ENCODE data around the gene TRIML2. TPM values are rescaled to one million over a fixed set of nuclear protein-coding genes. Genes with fewer than 3 reads are reported as not detected.

The TRIML2 gene
- total RNA-seq, 1 donor from 2014 or later: not detected

- DNase-seq (ENCODE audit: low read depth): no peak
- TF ChIP-seq CTCF (conservative IDR thresholded peaks at IDR 0.05; ENCODE audit: low read depth, low read length): no peak
- no peak overlapping the region for H3K4me3 ChIP-seq (ENCODE audit: low read depth, low read length)
Measured at GRCh38 chr4:188145601-188146000, 36.2 kb upstream of the TRIML2 start.

GRCh38 chr4:188143731-188144130, 34.3 kb upstream of the TRIML2 start:
- no peak overlapping the region for H3K4me3 ChIP-seq (ENCODE audit: low read depth, low read length)
- TF ChIP-seq CTCF (conservative IDR thresholded peaks at IDR 0.05; ENCODE audit: low read depth, low read length): no peak
- no peak for DNase-seq (ENCODE audit: low read depth)

- TF ChIP-seq CTCF (conservative IDR thresholded peaks at IDR 0.05; ENCODE audit: low read depth, low read length): no peak
- no peak for DNase-seq (ENCODE audit: low read depth)
- no peak overlapping the region for H3K4me3 ChIP-seq (ENCODE audit: low read depth, low read length)
Measured at GRCh38 chr4:188139671-188140070, 30.3 kb upstream of the TRIML2 start.

GRCh38 chr4:188139141-188139540, 29.7 kb upstream of the TRIML2 start, which contains the start of gene TRIML1:
Gene TRIML1, plus strand, starts transcription at chr4:188139441. Its CDS starts 118 bp downstream, at chr4:188139559.
- TF ChIP-seq CTCF (conservative IDR thresholded peaks at IDR 0.05; ENCODE audit: low read depth, low read length): no peak

GRCh38 chr4:188138227-188138626, 28.8 kb upstream of the TRIML2 start:
- no peak for TF ChIP-seq CTCF (conservative IDR thresholded peaks at IDR 0.05; ENCODE audit: low read depth, low read length)
- DNase-seq (ENCODE audit: low read depth): no peak
- no peak overlapping the region for H3K4me3 ChIP-seq (ENCODE audit: low read depth, low read length)

More at GRCh38 chr4:188139141-188139540, 29.7 kb upstream of the TRIML2 start, which contains the start of gene TRIML1:
- H3K4me3 ChIP-seq (ENCODE audit: low read depth, low read length): no peak within 1 kb of the TSS
- no peak for DNase-seq (ENCODE audit: low read depth)

- DNase-seq (ENCODE audit: low read depth): no peak
- no peak overlapping the region for H3K4me3 ChIP-seq (ENCODE audit: low read depth, low read length)
- no peak for TF ChIP-seq CTCF (conservative IDR thresholded peaks at IDR 0.05; ENCODE audit: low read depth, low read length)
Measured at GRCh38 chr4:188132232-188132631, 22.8 kb upstream of the TRIML2 start.

GRCh38 chr4:188130355-188130754, 21.0 kb upstream of the TRIML2 start:
- TF ChIP-seq CTCF (conservative IDR thresholded peaks at IDR 0.05; ENCODE audit: low read depth, low read length): no peak
- H3K4me3 ChIP-seq (ENCODE audit: low read depth, low read length): no peak overlapping the region
- no peak for DNase-seq (ENCODE audit: low read depth)

All from epithelial cell of proximal tubule (primary cell).